HCT116 (cell line): ENCODE data around the gene ATG4A. TPM values are rescaled to one million over a fixed set of nuclear protein-coding genes. Genes with fewer than 3 reads are reported as not detected.
A peak's percentile ranks its signal among the peaks of the same experiment; 100 is the strongest.

Experiments
- ATAC-seq: fragments of 200-7000 bp; cut with Tn5 transposase; 2 replicates; pipeline ENCODE4 v1.9.1; 2020; ENCODE audit warnings: mild to moderate bottlenecking, moderate library complexity
- BruUV-seq: library from RNA; stranded (reverse); fragments of 400-500 nt; replicated peaks from 2 replicates; lab custom pipeline; 2021; lab: Mats Ljungman, UMichigan
- CTCF ChIA-PET: fragments of 300-600 bp; sonication (Branson Sonifier 250); formaldehyde crosslinking; loops from one replicate; lab custom pipeline; 2021; ENCODE audit warnings: antibody characterized with exemption; lab: Charles Lee
- POLR2A ChIA-PET: fragments of 300-600, 350-600 bp; sonication (Branson Sonifier 250); formaldehyde crosslinking; loops from one replicate; lab custom pipeline; 2021; ENCODE audit warnings: antibody characterized with exemption; lab: Charles Lee
- RAD21 ChIA-PET, 2 experiments: fragments of 300-600 bp; sonication (Branson Sonifier 250); formaldehyde crosslinking; loops; one replicate each; lab custom pipeline; 2023; ENCODE audit warnings: low total read pairs in 2 of 2; ENCODE audit not compliant: uncharacterized antibody in 2 of 2, unreplicated experiment in 2 of 2, low non-redundant PET in 1 of 2; lab: Charles Lee
- DNase-seq: peaks from one replicate; pipeline ENCODE4 v3.0.0-alpha.2; 2010; ENCODE audit warnings: low read depth, low spot score
- H2AFZ ChIP-seq: fragments of 200-600 bp; shearing (Covaris generic), sonication (generic); 2 replicates; pipeline ENCODE4 v1.6.1; 2017; ENCODE audit warnings: low read depth, mixed run types, mixed read lengths, antibody characterized with exemption, low read length; ENCODE audit not compliant: poor library complexity, severe bottlenecking
- H3K27ac ChIP-seq: 2 replicates; pipeline ENCODE4 v1.5.1; 2012; ENCODE audit warnings: low read depth, low read length
- H3K27me3 ChIP-seq: fragments of 200-600 bp; sonication (generic); 2 replicates; pipeline ENCODE4 v1.6.1; 2016; ENCODE audit warnings: mixed run types, low read length, mixed read lengths; ENCODE audit not compliant: insufficient read depth
- H3K36me3 ChIP-seq, 2 experiments: fragments of 200-500 bp in 1 of 2; fragments of 200-600 bp in 1 of 2; sonication (Bioruptor generic) in 1 of 2; sonication (generic) in 1 of 2; 2 replicates each; pipeline versions ENCODE4 v1.5.1 to v1.6.1; 2014 to 2016; ENCODE audit warnings: low read length in 2 of 2, inconsistent platforms in 1 of 2, mixed read lengths in 1 of 2, mixed run types in 1 of 2; ENCODE audit not compliant: insufficient read depth in 2 of 2, control insufficient read depth in 1 of 2
- H3K4me1 ChIP-seq, 2 experiments: fragments of 200-600 bp in 1 of 2; sonication (generic) in 1 of 2; 2 replicates each; pipeline versions ENCODE4 v1.5.1 to v1.6.1; 2012 to 2017; ENCODE audit warnings: low read length in 2 of 2, inconsistent platforms in 1 of 2, mild to moderate bottlenecking in 1 of 2, mixed read lengths in 1 of 2, mixed run types in 1 of 2, moderate library complexity in 1 of 2; ENCODE audit not compliant: insufficient read depth in 2 of 2, control insufficient read depth in 1 of 2
- H3K4me2 ChIP-seq: fragments of 200-600 bp; sonication (generic); 2 replicates; pipeline ENCODE4 v1.6.1; 2017; ENCODE audit warnings: mixed run types, low read length, mixed read lengths
- H3K4me3 ChIP-seq, 2 experiments: fragments of 200-600 bp in 1 of 2; sonication (generic) in 1 of 2; replicated peaks in 1 of 2; 2 replicates each; pipeline ENCODE4 v1.5.1; 2011 to 2016; ENCODE audit warnings: low read length in 2 of 2, control low read depth in 1 of 2, low read depth in 1 of 2, mild to moderate bottlenecking in 1 of 2, mixed read lengths in 1 of 2, mixed run types in 1 of 2
- H3K79me2 ChIP-seq: fragments of 200-600 bp; sonication (generic); 2 replicates; pipeline ENCODE4 v1.6.1; 2017; ENCODE audit warnings: mild to moderate bottlenecking, mixed run types, low read length, moderate library complexity, mixed read lengths; ENCODE audit not compliant: insufficient read depth
- H3K9ac ChIP-seq: fragments of 200-600 bp; sonication (generic); 2 replicates; pipeline ENCODE4 v1.6.1; 2016; ENCODE audit warnings: low read length, mixed read lengths
- H3K9me2 ChIP-seq: fragments of 200-600 bp; sonication (generic), shearing (Covaris generic); 2 replicates; pipeline ENCODE4 v1.6.1; 2017; ENCODE audit warnings: mixed run types, mild to moderate bottlenecking, moderate library complexity; ENCODE audit not compliant: insufficient read depth
- H3K9me3 ChIP-seq, 2 experiments: fragments of 200-500 bp in 1 of 2; fragments of 200-600 bp in 1 of 2; sonication (Bioruptor generic) in 1 of 2; sonication (generic) in 1 of 2; 2 replicates each; pipeline ENCODE4 v1.6.1; 2014 to 2017; ENCODE audit warnings: low read length in 2 of 2, mixed read lengths in 2 of 2, inconsistent platforms in 1 of 2, low read depth in 1 of 2, mild to moderate bottlenecking in 1 of 2, mixed run types in 1 of 2, moderate library complexity in 1 of 2; ENCODE audit not compliant: control insufficient read depth in 1 of 2, insufficient read depth in 1 of 2
- H4K20me1 ChIP-seq: fragments of 200-600 bp; sonication (generic), shearing (Covaris generic); 2 replicates; pipeline ENCODE4 v1.6.1; 2017; ENCODE audit warnings: mixed run types, mild to moderate bottlenecking, moderate library complexity; ENCODE audit not compliant: insufficient read depth
- EZH2 ChIP-seq: fragments of 200-600 bp; sonication (generic); IDR thresholded peaks from 2 replicates; pipeline ENCODE4 v1.6.1; 2017; ENCODE audit warnings: antibody characterized with exemption, mixed run types
- TCF7L2 ChIP-seq: IDR thresholded peaks from 2 replicates; pipeline ENCODE4 v1.7.0; 2011; ENCODE audit warnings: borderline replicate concordance, inconsistent platforms; ENCODE audit not compliant: insufficient read depth, insufficient read length; ENCODE audit errors: extremely low read depth
- intact Hi-C: fragments of 100-400 bp; cut with micrococcal nuclease; formaldehyde crosslinking; loops from 2 replicates; pipeline ENCODE4 v1.10.0; 2022
- total RNA-seq: library from RNA; stranded (reverse); gene quantifications from one replicate; pipeline ENCODE4 v1.2.1, GENCODE V29; 2021; ENCODE audit not compliant: unreplicated experiment
- TF ChIP-seq, protein P1 (sequence below): IDR thresholded peaks from 2 replicates; pipeline ENCODE4 v1.6.1; 2012; ENCODE audit warnings: low read depth
- TF ChIP-seq, protein P2 (sequence below): IDR thresholded peaks from 2 replicates; pipeline ENCODE4 v1.6.1; 2011; ENCODE audit warnings: mild to moderate bottlenecking, low read length, moderate library complexity; ENCODE audit not compliant: insufficient replicate concordance; ENCODE audit errors: extremely low read depth

ATG4A gene
- total RNA-seq, 1 experiment from 2014 or later: 4.1 TPM

DNA sequence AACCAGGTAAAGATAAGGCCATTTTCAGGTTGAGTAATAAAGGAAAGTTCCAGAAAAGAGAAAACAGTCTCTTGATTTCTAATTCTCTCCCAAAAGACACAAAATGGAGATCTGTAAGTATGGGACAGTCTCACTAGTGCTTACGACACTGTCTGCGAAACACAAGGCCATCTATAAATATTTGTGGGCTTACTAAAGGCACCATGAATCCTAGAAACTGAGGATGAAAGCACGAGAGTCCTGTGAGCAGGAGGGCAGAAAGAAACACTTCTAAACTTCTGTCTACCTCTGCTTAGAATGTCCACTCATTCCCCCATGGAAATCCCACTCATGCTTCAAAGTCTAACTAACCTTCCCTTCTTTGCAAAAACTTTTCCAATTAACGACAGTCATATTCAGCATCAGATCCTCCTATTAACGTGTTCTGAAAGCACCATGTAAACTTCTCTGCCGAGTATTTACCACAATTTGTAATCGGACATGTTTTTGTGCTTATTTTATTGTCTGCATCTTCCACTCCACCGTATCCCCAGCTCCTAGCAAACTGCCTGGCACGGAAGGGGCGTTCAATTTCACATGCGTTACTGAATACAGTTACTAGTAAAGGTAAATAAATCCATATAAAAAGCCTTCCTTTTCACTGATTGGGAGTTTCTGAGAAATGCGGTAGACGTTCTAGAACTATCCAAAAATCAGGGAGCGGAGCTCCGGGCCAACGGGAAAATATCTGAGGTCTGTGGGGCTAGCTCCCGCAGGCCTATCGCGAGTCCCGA is 901 bp upstream of the ATG4A start:
- Histone ChIP-seq H3K9ac (peak overlapping the region; percentile 85), H4K20me1 (no peaks in the 10 kb centered on the region), H2AFZ (peak overlapping the region; percentile 35), H3K79me2 (peaks cover 24% of the 10 kb centered on the region), H3K4me1 (peaks cover 0 to 2% of the 10 kb centered on the region in 2 experiments; a peak in 2 of 4 replicates), H3K36me3 (peaks cover 0 to 6% of the 10 kb centered on the region in 2 experiments; a peak in 2 of 4 replicates), H3K27me3 (no peaks in the 10 kb centered on the region), H3K9me3 (no peaks in the 10 kb centered on the region), H3K4me3 (peak overlapping the region; percentile 67 to 85), H3K27ac (peak overlapping the region; percentile 54), H3K9me2 (no peaks in the 10 kb centered on the region), H3K4me2 (peak overlapping the region; percentile 81)
- no peak for ATAC-seq
- DNase-seq: no peak
- TSS peak; percentile 69 for BruUV-seq
- ChIA-PET RAD21 (no interaction called here), POLR2A (no interaction called here), CTCF (interaction anchor here (0.7 kb wide), 1 partner anchor 213 kb away, joined by 3 read pairs; no protein-coding TSS in a partner anchor)
- TF ChIP-seq, protein P1, sequence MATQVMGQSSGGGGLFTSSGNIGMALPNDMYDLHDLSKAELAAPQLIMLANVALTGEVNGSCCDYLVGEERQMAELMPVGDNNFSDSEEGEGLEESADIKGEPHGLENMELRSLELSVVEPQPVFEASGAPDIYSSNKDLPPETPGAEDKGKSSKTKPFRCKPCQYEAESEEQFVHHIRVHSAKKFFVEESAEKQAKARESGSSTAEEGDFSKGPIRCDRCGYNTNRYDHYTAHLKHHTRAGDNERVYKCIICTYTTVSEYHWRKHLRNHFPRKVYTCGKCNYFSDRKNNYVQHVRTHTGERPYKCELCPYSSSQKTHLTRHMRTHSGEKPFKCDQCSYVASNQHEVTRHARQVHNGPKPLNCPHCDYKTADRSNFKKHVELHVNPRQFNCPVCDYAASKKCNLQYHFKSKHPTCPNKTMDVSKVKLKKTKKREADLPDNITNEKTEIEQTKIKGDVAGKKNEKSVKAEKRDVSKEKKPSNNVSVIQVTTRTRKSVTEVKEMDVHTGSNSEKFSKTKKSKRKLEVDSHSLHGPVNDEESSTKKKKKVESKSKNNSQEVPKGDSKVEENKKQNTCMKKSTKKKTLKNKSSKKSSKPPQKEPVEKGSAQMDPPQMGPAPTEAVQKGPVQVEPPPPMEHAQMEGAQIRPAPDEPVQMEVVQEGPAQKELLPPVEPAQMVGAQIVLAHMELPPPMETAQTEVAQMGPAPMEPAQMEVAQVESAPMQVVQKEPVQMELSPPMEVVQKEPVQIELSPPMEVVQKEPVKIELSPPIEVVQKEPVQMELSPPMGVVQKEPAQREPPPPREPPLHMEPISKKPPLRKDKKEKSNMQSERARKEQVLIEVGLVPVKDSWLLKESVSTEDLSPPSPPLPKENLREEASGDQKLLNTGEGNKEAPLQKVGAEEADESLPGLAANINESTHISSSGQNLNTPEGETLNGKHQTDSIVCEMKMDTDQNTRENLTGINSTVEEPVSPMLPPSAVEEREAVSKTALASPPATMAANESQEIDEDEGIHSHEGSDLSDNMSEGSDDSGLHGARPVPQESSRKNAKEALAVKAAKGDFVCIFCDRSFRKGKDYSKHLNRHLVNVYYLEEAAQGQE: no peak
- TF ChIP-seq, protein P2, sequence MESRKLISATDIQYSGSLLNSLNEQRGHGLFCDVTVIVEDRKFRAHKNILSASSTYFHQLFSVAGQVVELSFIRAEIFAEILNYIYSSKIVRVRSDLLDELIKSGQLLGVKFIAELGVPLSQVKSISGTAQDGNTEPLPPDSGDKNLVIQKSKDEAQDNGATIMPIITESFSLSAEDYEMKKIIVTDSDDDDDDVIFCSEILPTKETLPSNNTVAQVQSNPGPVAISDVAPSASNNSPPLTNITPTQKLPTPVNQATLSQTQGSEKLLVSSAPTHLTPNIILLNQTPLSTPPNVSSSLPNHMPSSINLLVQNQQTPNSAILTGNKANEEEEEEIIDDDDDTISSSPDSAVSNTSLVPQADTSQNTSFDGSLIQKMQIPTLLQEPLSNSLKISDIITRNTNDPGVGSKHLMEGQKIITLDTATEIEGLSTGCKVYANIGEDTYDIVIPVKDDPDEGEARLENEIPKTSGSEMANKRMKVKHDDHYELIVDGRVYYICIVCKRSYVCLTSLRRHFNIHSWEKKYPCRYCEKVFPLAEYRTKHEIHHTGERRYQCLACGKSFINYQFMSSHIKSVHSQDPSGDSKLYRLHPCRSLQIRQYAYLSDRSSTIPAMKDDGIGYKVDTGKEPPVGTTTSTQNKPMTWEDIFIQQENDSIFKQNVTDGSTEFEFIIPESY: no peak
- TF ChIP-seq TCF7L2 (no peak), EZH2 (no peak)
- intact Hi-C loops: no loop called here
